ENCODE measurements around the gene MATN3. TPM values are rescaled to one million over a fixed set of nuclear protein-coding genes. Genes with fewer than 3 reads are reported as not detected.

The MATN3 gene
- total and polyA plus RNA-seq, 2 donors (not counting 3 experiments of a cell fraction or from before 2014, with no cell fraction given), result 1.8 to 3.4 TPM

- no peaks in the 10 kb centered on the region for H3K79me2 ChIP-seq (ENCODE audit: control insufficient read depth, insufficient read depth, low read length)
- H3K4me2 ChIP-seq (ENCODE audit: insufficient read depth, low read length), result no peak overlapping the region
- peaks cover 23 to 30% of the 10 kb centered on the region in 2 experiments for H3K27me3 ChIP-seq (ENCODE audit: control insufficient read depth in 2 of 2, insufficient read depth in 2 of 2, low read length in 2 of 2)
- BruUV-seq (replicated peaks), result no TSS peak
- no peak overlapping the region for H3K9ac ChIP-seq (replicated peaks; ENCODE audit: extremely low read depth, insufficient read depth, low read length)
- intact Hi-C loops (cut with micrococcal nuclease), result no loop called here
- no peaks in the 10 kb centered on the region for H4K20me1 ChIP-seq (replicated peaks; ENCODE audit: control insufficient read depth, extremely low read depth, insufficient read depth, low read length)
- no peaks in the 10 kb centered on the region for H3K36me3 ChIP-seq (ENCODE audit: control insufficient read depth in 2 of 2, extremely low read depth in 1 of 2, insufficient read depth in 2 of 2, low read length in 2 of 2)
- ChIA-PET CTCF (interaction anchor here (1.0 to 2.6 kb wide), 4 partner anchors 10 to 46 kb away, joined by 3 to 14 read pairs (median 6); partner anchors contain the start of gene LAPTM4A), POLR2A (no interaction called here)
- dilution Hi-C loops (cut with MboI; ENCODE audit: extremely low pct_ligation_motif_present, low sequenced_read_pairs), result no loop called here
- no peak for TF ChIP-seq JUN (IDR thresholded peaks at IDR 0.05; ENCODE audit: borderline replicate concordance, insufficient read depth, insufficient read length, low read depth)
- DNase-seq (ENCODE audit: low read depth, low spot score), result no peak
- no peak overlapping the region for H2AFZ ChIP-seq (ENCODE audit: low read depth, low read length)
- no peaks in the 10 kb centered on the region for H3K9me3 ChIP-seq (replicated peaks; ENCODE audit: control insufficient read depth, insufficient read depth, low read length)
- no peak overlapping the region for H3K27ac ChIP-seq (ENCODE audit: insufficient read depth, low read depth, low read length)
- H3K4me1 ChIP-seq (ENCODE audit: control insufficient read depth, extremely low read depth, insufficient read depth, low read length), result no peaks in the 10 kb centered on the region
- no peaks in the 10 kb centered on the region for H3K9me1 ChIP-seq (replicated peaks; ENCODE audit: control insufficient read depth, extremely low read depth, insufficient read depth, low read length)
- FAIRE-seq, result no peak
- H3K4me3 ChIP-seq (replicated peaks in 1 of 3; ENCODE audit: insufficient read depth in 1 of 3, low read depth in 1 of 3, low read length in 3 of 3), result no peak overlapping the region
Observed at GRCh38 chr2:20061940-20062339, 49.5 kb upstream of the MATN3 start.

- BruUV-seq (replicated peaks), result no TSS peak
- DNase-seq (ENCODE audit: low read depth, low spot score) (no peak), FAIRE-seq (no peak)
- H2AFZ ChIP-seq (ENCODE audit: low read depth, low read length), result no peak overlapping the region
- H3K4me3 ChIP-seq (replicated peaks in 1 of 3; ENCODE audit: insufficient read depth in 1 of 3, low read depth in 1 of 3, low read length in 3 of 3), result no peak overlapping the region
- no peak overlapping the region for H3K27ac ChIP-seq (ENCODE audit: insufficient read depth, low read depth, low read length)
- H3K9me3 ChIP-seq (replicated peaks; ENCODE audit: control insufficient read depth, insufficient read depth, low read length), result no peaks in the 10 kb centered on the region
- intact Hi-C loops (cut with micrococcal nuclease) (no loop called here), dilution Hi-C loops (cut with MboI; ENCODE audit: extremely low pct_ligation_motif_present, low sequenced_read_pairs) (no loop called here)
- no peaks in the 10 kb centered on the region for H4K20me1 ChIP-seq (replicated peaks; ENCODE audit: control insufficient read depth, extremely low read depth, insufficient read depth, low read length)
- ChIA-PET POLR2A (interaction anchor here (0.5 kb wide), 1 partner anchor 51 kb away, joined by 9 read pairs; no protein-coding TSS in a partner anchor), CTCF (interaction anchor here (0.6 to 2.5 kb wide), 3 partner anchors 10 to 74 kb away, joined by 3 to 14 read pairs (median 3); partner anchors contain the start of gene LAPTM4A)
- H3K4me1 ChIP-seq (ENCODE audit: control insufficient read depth, extremely low read depth, insufficient read depth, low read length), result no peaks in the 10 kb centered on the region
- no peaks in the 10 kb centered on the region for H3K36me3 ChIP-seq (ENCODE audit: control insufficient read depth in 2 of 2, extremely low read depth in 1 of 2, insufficient read depth in 2 of 2, low read length in 2 of 2)
- no peak for TF ChIP-seq JUN (IDR thresholded peaks at IDR 0.05; ENCODE audit: borderline replicate concordance, insufficient read depth, insufficient read length, low read depth)
- TF ChIP-seq POLR2AphosphoS5 (IDR thresholded peaks at IDR 0.05; ENCODE audit: insufficient read depth, low read depth, low read length), result no peak
- no peak for TF ChIP-seq CTCF (IDR thresholded peaks at IDR 0.05; ENCODE audit: extremely low read depth in 1 of 2, insufficient read depth in 1 of 2, low read depth in 1 of 2, low read length in 2 of 2)
- TF ChIP-seq MYC (IDR thresholded peaks at IDR 0.05; ENCODE audit: low read depth, low read length), result no peak
- TF ChIP-seq MAX (IDR thresholded peaks at IDR 0.05; ENCODE audit: insufficient read depth, insufficient read length), result no peak
- no peak for TF ChIP-seq GATA2 (IDR thresholded peaks at IDR 0.05; ENCODE audit: insufficient read depth, insufficient read length, low read depth, low read length)
- TF ChIP-seq FOS (IDR thresholded peaks at IDR 0.05; ENCODE audit: borderline replicate concordance, insufficient read depth, low read length), result no peak
- no peak for TF ChIP-seq EZH2 (IDR thresholded peaks at IDR 0.05; ENCODE audit: borderline replicate concordance, low read depth, low read length, severe bottlenecking)
- TF ChIP-seq POLR2A (IDR thresholded peaks at IDR 0.05; ENCODE audit: low read depth, low read length), result no peak
- no peaks in the 10 kb centered on the region for H3K9me1 ChIP-seq (replicated peaks; ENCODE audit: control insufficient read depth, extremely low read depth, insufficient read depth, low read length)
- H3K27me3 ChIP-seq (ENCODE audit: control insufficient read depth in 2 of 2, insufficient read depth in 2 of 2, low read length in 2 of 2), result peaks cover 27 to 35% of the 10 kb centered on the region in 2 experiments
- no peak overlapping the region for H3K4me2 ChIP-seq (ENCODE audit: insufficient read depth, low read length)
- H3K9ac ChIP-seq (replicated peaks; ENCODE audit: extremely low read depth, insufficient read depth, low read length), result no peak overlapping the region
- no peaks in the 10 kb centered on the region for H3K79me2 ChIP-seq (ENCODE audit: control insufficient read depth, insufficient read depth, low read length)
Observed at GRCh38 chr2:20061476-20061875, 49.0 kb upstream of the MATN3 start.

All from endothelial cell of umbilical vein (primary cell).